Uterus (tissue), 4 donors: Measurements from ENCODE around the gene ERF. TPM values are rescaled to one million over a fixed set of nuclear protein-coding genes. Genes with fewer than 3 reads are reported as not detected.

Experiments used
- DNase-seq, 2 donors: peaks; one replicate each; pipeline ENCODE4 v3.0.0-alpha.2; 2019 to 2020
- H3K27ac ChIP-seq, 2 donors: fragments of 200-600 bp; sonication (generic); 1 replicate in 1 of 2; 2 replicates in 1 of 2; pipeline ENCODE4 v1.5.1; 2016 to 2018
- H3K27me3 ChIP-seq, 2 donors: fragments of 200-600 bp; sonication (generic); one replicate each; pipeline ENCODE4 v1.5.1; 2018 to 2019; ENCODE audit warnings: control low read depth in 1 of 2
- H3K36me3 ChIP-seq, 2 donors: fragments of 200-600 bp; sonication (generic); one replicate each; pipeline ENCODE4 v1.5.1; 2019; ENCODE audit warnings: control low read depth in 1 of 2
- H3K4me1 ChIP-seq, 2 donors: fragments of 200-600 bp; sonication (generic); one replicate each; pipeline ENCODE4 v1.5.1; 2018 to 2019; ENCODE audit warnings: control low read depth in 1 of 2
- H3K4me3 ChIP-seq, 2 donors: fragments of 200-600 bp; sonication (generic); 1 replicate in 1 of 2; 2 replicates in 1 of 2; pipeline ENCODE4 v1.5.1; 2018 to 2019; ENCODE audit warnings: mild to moderate bottlenecking in 1 of 2
- H3K9me3 ChIP-seq, 2 donors: fragments of 200-600 bp; sonication (generic); one replicate each; pipeline ENCODE4 v1.5.1; 2019; ENCODE audit warnings: control low read depth in 1 of 2
- POLR2A ChIP-seq, 2 donors: fragments of 450-650 bp; IDR thresholded peaks; one replicate each; pipeline ENCODE4 v1.6.1; 2016; ENCODE audit warnings: antibody characterized with exemption in 2 of 2, mild to moderate bottlenecking in 1 of 2, moderate library complexity in 1 of 2
- intact Hi-C: fragments of 100-400 bp; cut with DNase I; formaldehyde crosslinking; loops from one replicate; pipeline ENCODE4 v1.15.1; 2023; ENCODE audit warnings: low total_unique reads
- total RNA-seq, 4 donors: library from RNA; depleted of rRNA in 3 of 4; stranded (reverse); fragments of >200 nt in 3 of 4; gene quantifications; one replicate each; pipeline versions ENCODE4 v1.1.0 to v1.2.4, GENCODE V29; 2014 to 2023
- TF ChIP-seq, protein P1 (sequence below), 4 experiments: fragments of 200-600 bp in 2 of 4; fragments of 450-650 bp in 2 of 4; sonication (generic) in 2 of 4; IDR thresholded peaks; one replicate each; pipeline ENCODE4 v1.5.1; 2016 to 2019; ENCODE audit warnings: antibody characterized with exemption in 4 of 4, mild to moderate bottlenecking in 2 of 4, moderate library complexity in 1 of 4
- donor health status: DM: yes; HTN: yes; CAD: no.

Gene ERF
- total RNA-seq, 4 donors from 2014 or later: 14.1 to 141 (median 42.9) TPM

DNA sequence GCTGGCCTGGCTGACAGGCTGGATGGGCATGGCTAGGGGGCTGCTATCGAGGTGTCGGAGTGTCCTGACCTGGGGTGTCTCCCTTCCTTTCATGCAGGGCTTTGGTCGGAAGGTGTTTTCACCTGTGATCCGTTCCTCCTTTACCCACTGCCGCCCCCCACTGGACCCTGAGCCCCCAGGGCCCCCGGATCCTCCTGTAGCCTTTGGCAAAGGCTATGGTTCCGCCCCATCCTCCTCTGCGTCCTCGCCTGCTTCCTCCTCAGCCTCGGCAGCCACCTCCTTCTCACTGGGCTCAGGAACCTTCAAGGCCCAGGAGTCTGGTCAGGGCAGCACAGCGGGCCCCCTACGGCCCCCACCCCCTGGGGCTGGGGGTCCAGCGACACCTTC, 35.2 kb upstream of the ERF start:
- intact Hi-C loops: loop anchor here (5.0 kb wide), 1 partner anchor 43 kb away; no protein-coding TSS in a partner anchor
- DNase-seq: no peak
- peaks cover 0 to 17% of the 10 kb centered on the region in 2 donors for H3K4me1 ChIP-seq
- H3K9me3 ChIP-seq: no peaks in the 10 kb centered on the region
- no peak overlapping the region for H3K27ac ChIP-seq
- no peak overlapping the region for H3K4me3 ChIP-seq
- TF ChIP-seq POLR2A (IDR thresholded peaks at IDR 0.05): no peak
- TF ChIP-seq, protein P1, sequence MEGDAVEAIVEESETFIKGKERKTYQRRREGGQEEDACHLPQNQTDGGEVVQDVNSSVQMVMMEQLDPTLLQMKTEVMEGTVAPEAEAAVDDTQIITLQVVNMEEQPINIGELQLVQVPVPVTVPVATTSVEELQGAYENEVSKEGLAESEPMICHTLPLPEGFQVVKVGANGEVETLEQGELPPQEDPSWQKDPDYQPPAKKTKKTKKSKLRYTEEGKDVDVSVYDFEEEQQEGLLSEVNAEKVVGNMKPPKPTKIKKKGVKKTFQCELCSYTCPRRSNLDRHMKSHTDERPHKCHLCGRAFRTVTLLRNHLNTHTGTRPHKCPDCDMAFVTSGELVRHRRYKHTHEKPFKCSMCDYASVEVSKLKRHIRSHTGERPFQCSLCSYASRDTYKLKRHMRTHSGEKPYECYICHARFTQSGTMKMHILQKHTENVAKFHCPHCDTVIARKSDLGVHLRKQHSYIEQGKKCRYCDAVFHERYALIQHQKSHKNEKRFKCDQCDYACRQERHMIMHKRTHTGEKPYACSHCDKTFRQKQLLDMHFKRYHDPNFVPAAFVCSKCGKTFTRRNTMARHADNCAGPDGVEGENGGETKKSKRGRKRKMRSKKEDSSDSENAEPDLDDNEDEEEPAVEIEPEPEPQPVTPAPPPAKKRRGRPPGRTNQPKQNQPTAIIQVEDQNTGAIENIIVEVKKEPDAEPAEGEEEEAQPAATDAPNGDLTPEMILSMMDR (IDR thresholded peaks at IDR 0.05): no peak
- H3K27me3 ChIP-seq: no peaks in the 10 kb centered on the region
- no peaks in the 10 kb centered on the region for H3K36me3 ChIP-seq

DNA sequence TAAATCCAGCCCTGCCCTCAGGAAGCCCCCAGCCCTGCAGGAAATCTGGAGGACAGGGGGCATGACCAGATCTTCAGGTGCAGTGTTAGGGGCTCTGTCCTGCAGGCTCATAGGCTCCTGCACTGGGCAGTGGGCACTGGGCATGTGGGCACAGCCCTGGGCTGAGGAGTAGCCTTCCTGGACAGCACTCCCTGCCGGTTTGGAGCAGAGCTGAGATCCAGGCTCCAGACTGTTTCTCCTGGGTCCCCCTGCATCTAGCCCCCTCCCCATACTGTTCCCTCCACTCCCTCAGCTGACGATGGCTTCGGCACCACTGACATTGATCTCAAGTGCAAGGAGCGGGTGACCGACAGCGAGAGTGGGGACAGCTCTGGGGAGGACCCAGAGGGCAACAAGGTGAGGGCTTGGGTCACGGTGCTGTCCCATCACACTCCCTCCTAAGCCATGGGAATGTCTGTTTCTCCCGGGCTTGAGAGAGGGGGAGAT, 34.7 kb upstream of the ERF start:
- Histone ChIP-seq H3K4me1 (peaks cover 0 to 22% of the 10 kb centered on the region in 2 donors), H3K27me3 (no peaks in the 10 kb centered on the region), H3K27ac (no peak overlapping the region), H3K9me3 (no peaks in the 10 kb centered on the region), H3K4me3 (no peak overlapping the region), H3K36me3 (no peaks in the 10 kb centered on the region)
- intact Hi-C loops: loop anchor here (5.0 kb wide), 1 partner anchor 42 kb away; no protein-coding TSS in a partner anchor
- TF ChIP-seq POLR2A (IDR thresholded peaks at IDR 0.05): no peak
- TF ChIP-seq, protein P1 (IDR thresholded peaks at IDR 0.05): no peak
- no peak for DNase-seq

DNA sequence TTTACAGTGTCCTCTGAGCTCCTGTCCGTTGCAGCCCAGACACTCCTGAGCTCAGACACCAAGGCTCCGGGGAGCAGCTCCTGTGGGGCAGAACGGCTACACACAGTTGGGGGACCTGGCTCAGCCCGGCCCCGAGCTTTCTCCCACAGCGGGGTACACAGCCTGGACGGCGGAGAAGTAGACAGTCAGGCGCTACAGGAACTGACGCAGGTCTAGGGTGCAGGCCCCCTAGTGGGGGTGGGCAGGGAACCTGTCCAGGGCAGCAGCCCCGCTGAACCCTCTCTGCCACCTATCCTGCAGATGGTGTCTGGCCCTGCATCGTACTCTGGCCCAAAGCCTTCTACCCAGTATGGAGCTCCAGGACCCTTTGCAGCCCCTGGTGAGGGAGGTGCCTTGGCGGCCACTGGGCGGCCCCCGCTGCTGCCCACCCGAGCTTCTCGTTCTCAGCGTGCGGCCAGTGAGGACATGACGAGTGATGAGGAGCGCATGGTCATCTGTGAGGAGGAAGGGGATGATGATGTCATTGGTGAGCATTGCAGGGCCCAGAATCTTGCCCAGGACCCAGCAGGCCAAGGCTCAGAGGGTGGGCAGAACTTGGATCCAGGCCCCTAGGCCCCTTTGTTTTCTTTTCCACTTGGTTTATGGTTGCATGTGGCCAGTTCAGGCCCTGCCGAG, 34.1 kb upstream of the ERF start:
- Histone ChIP-seq H3K9me3 (no peaks in the 10 kb centered on the region), H3K36me3 (no peaks in the 10 kb centered on the region), H3K27ac (no peak overlapping the region), H3K4me1 (peaks cover 0 to 23% of the 10 kb centered on the region in 2 donors), H3K27me3 (no peaks in the 10 kb centered on the region), H3K4me3 (no peak overlapping the region)
- no peak for TF ChIP-seq POLR2A (IDR thresholded peaks at IDR 0.05)
- TF ChIP-seq, protein P1 (IDR thresholded peaks at IDR 0.05): no peak
- intact Hi-C loops: no loop called here
- DNase-seq: no peak

DNA sequence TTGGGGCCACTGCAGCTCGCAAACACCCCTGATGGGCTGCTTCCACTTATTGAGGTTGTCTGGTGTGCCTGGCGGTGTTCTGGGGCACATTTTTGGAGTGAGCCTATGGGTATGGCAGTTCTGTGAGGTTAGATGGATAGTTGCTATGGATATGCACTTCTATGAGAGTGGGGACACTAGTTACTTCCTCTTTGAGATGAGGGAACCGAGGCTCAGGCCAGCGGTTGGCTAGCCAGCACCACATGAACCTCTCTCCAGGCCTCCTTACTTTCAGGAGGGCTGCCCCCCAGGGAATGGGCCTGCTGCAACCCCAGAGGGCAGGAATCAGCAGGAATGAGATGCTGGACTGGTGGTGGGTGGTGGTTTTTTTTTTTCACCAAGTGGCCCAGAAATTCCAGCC, 33.5 kb upstream of the ERF start:
- Histone ChIP-seq H3K27me3 (no peaks in the 10 kb centered on the region), H3K27ac (no peak overlapping the region), H3K4me1 (peaks cover 0 to 23% of the 10 kb centered on the region in 2 donors), H3K9me3 (no peaks in the 10 kb centered on the region), H3K4me3 (no peak overlapping the region), H3K36me3 (no peaks in the 10 kb centered on the region)
- no peak for TF ChIP-seq POLR2A (IDR thresholded peaks at IDR 0.05)
- TF ChIP-seq, protein P1 (IDR thresholded peaks at IDR 0.05): no peak
- no peak for DNase-seq
- intact Hi-C loops: no loop called here

DNA sequence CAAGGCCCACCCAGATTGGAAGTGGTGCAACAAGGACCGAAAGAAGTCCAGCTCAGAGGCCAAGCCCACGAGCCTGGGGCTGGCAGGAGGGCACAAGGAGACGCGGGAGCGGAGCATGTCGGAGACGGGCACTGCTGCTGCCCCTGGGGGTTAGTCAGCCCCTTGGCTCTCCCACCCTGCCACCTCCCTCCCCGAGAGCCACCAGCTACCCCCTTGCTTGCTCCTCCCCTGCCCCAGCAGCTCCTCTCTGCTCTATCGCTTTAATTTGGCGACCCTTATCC, 32.8 kb upstream of the ERF start:
- no peak for DNase-seq
- Histone ChIP-seq H3K36me3 (no peaks in the 10 kb centered on the region), H3K4me1 (peaks cover 3 to 28% of the 10 kb centered on the region in 2 donors), H3K9me3 (no peaks in the 10 kb centered on the region), H3K4me3 (no peak overlapping the region), H3K27ac (no peak overlapping the region), H3K27me3 (no peaks in the 10 kb centered on the region)
- no peak for TF ChIP-seq POLR2A (IDR thresholded peaks at IDR 0.05)
- TF ChIP-seq, protein P1 (IDR thresholded peaks at IDR 0.05): no peak
- intact Hi-C loops: no loop called here
